CD4-positive, alpha-beta T cell (primary cell): ENCODE results near the gene ZDBF2. TPM values are rescaled to one million over a fixed set of nuclear protein-coding genes. Genes with fewer than 3 reads are reported as not detected.

Experiments
- ATAC-seq: fragments of 200-7000 bp; cut with Tn5 transposase; one replicate; pipeline ENCODE4 v1.10.0; 2022; ENCODE audit warnings: mild to moderate bottlenecking; ENCODE audit not compliant: poor library complexity
- CTCF ChIA-PET: fragments of 350-600 bp; sonication (Branson Sonifier 250); formaldehyde crosslinking; loops from one replicate; lab custom pipeline; 2021; ENCODE audit warnings: antibody characterized with exemption, inconsistent platforms; lab: Charles Lee
- POLR2A ChIA-PET: fragments of 350-600 bp; sonication (Branson Sonifier 250); formaldehyde crosslinking; loops from one replicate; lab custom pipeline; 2021; ENCODE audit warnings: antibody characterized with exemption, inconsistent platforms; lab: Charles Lee
- DNase-seq, 14 experiments: peaks; one replicate each; pipeline ENCODE4 v3.0.0-alpha.2; 2013 to 2020; ENCODE audit warnings: mixed read lengths in 2 of 14
- H3K27ac ChIP-seq, 2 donors: one replicate each; pipeline versions ENCODE4 v1.5.1 to v1.7.0; 2013; ENCODE audit warnings: low read length in 2 of 2, low read depth in 1 of 2, mild to moderate bottlenecking in 1 of 2
- H3K27me3 ChIP-seq, 2 experiments: 1 replicate in 1 of 2; 2 replicates in 1 of 2; pipeline versions ENCODE4 v1.6.1 to v1.7.0; 2013; ENCODE audit warnings: low read length in 2 of 2, control low read depth in 1 of 2, mild to moderate bottlenecking in 1 of 2, moderate library complexity in 1 of 2; ENCODE audit not compliant: insufficient read depth in 2 of 2, control insufficient read depth in 1 of 2
- H3K36me3 ChIP-seq: one replicate; pipeline ENCODE4 v1.6.1; 2013; ENCODE audit warnings: low read length, control low read depth; ENCODE audit not compliant: insufficient read depth
- H3K4me1 ChIP-seq: one replicate; pipeline ENCODE4 v1.6.1; 2013; ENCODE audit warnings: low read length, control low read depth; ENCODE audit not compliant: insufficient read depth
- H3K4me3 ChIP-seq: one replicate; pipeline ENCODE4 v1.5.1; 2013; ENCODE audit warnings: mild to moderate bottlenecking, low read length, moderate library complexity
- H3K9me3 ChIP-seq, 2 experiments: 1 replicate in 1 of 2; 2 replicates in 1 of 2; pipeline versions ENCODE4 v1.6.1 to v1.7.0; 2013; ENCODE audit warnings: low read length in 2 of 2, mild to moderate bottlenecking in 2 of 2, control low read depth in 1 of 2, moderate library complexity in 1 of 2; ENCODE audit not compliant: control insufficient read depth in 1 of 2, insufficient read depth in 1 of 2
- H3K27ac Mint-ChIP-seq: one replicate; pipeline ENCODE4 v1.8.0; 2020; ENCODE audit warnings: mixed read lengths
- H3K27me3 Mint-ChIP-seq: one replicate; pipeline ENCODE4 v1.8.0; 2021; ENCODE audit warnings: mixed read lengths
- H3K36me3 Mint-ChIP-seq: one replicate; pipeline ENCODE4 v1.8.0; 2021; ENCODE audit warnings: low read depth, mixed read lengths
- H3K4me1 Mint-ChIP-seq: one replicate; pipeline ENCODE4 v1.8.0; 2021; ENCODE audit warnings: low read depth, mixed read lengths
- H3K4me3 Mint-ChIP-seq: one replicate; pipeline ENCODE4 v1.8.0; 2020; ENCODE audit warnings: mild to moderate bottlenecking, mixed read lengths
- H3K9me3 Mint-ChIP-seq: one replicate; pipeline ENCODE4 v1.8.0; 2020; ENCODE audit warnings: mixed read lengths
- CTCF ChIP-seq: fragments of 200-600 bp; IDR thresholded peaks from one replicate; pipeline ENCODE4 v1.8.0; 2022; ENCODE audit warnings: antibody characterized with exemption, mild to moderate bottlenecking
- intact Hi-C, 2 experiments: fragments of 100-400 bp; cut with DNase I in 1 of 2; cut with micrococcal nuclease in 1 of 2; formaldehyde crosslinking; loops; one replicate each; pipeline versions ENCODE4 v1.15.1 to v1.9.0; 2023 to 2025; cut with DNase I, micrococcal nuclease
- total RNA-seq, 174 experiments: library from RNA in 2 of 174; stranded (reverse) in 2 of 174; gene quantifications; one replicate each; pipeline ENCODE4 v1.2.3 and lab custom pipeline; 2021 to 2026

ZDBF2 gene
- total RNA-seq, 2 experiments from 2014 or later, result 28.7 to 29.7 TPM

- CTCF ChIA-PET, result no interaction called here
- Histone ChIP-seq H3K27ac (no peak overlapping the region), H3K4me1 (peaks cover 3% of the 10 kb centered on the region), H3K9me3 (peaks cover 0 to 4% of the 10 kb centered on the region in 2 experiments), H3K4me3 (no peak overlapping the region), H3K36me3 (no peaks in the 10 kb centered on the region), H3K27me3 (peaks cover 70 to 78% of the 10 kb centered on the region in 2 experiments)
- Mint-ChIP-seq H3K27ac (no peak overlapping the region), H3K4me1 (no peaks in the 10 kb centered on the region), H3K9me3 (no peaks in the 10 kb centered on the region), H3K27me3 (peaks cover 82% of the 10 kb centered on the region), H3K4me3 (no peak overlapping the region), H3K36me3 (no peaks in the 10 kb centered on the region)
- no peak for DNase-seq
- no peak for TF ChIP-seq CTCF
- intact Hi-C loops, result no loop called here
- POLR2A ChIA-PET, result interaction anchor here (1.8 kb wide), 1 partner anchor 16 kb away, joined by 6 read pairs; no protein-coding TSS in a partner anchor
- no peak for ATAC-seq
These were observed 14.9 kb upstream of the ZDBF2 start for GRCh38 chr2:206259376-206260187.

GRCh38 chr2:206260188-206261012 is 14.1 kb upstream of the ZDBF2 start:
- Histone ChIP-seq H3K27me3 (peaks cover 70 to 73% of the 10 kb centered on the region in 2 experiments), H3K27ac (no peak overlapping the region), H3K4me3 (no peak overlapping the region), H3K36me3 (no peaks in the 10 kb centered on the region), H3K4me1 (peaks cover 3% of the 10 kb centered on the region), H3K9me3 (peaks cover 0 to 4% of the 10 kb centered on the region in 2 experiments)
- POLR2A ChIA-PET, result interaction anchor here (1.8 kb wide), 1 partner anchor 15 kb away, joined by 6 read pairs; no protein-coding TSS in a partner anchor
- H3K27ac Mint-ChIP-seq, result no peak overlapping the region
- H3K27me3 Mint-ChIP-seq, result peaks cover 82% of the 10 kb centered on the region
- peak in 1 of 14 experiments; percentile 28 for DNase-seq
- intact Hi-C loops, result no loop called here
- ATAC-seq, result peak; percentile 60
- no peaks in the 10 kb centered on the region for H3K9me3 Mint-ChIP-seq
- TF ChIP-seq CTCF, result no peak
- H3K36me3 Mint-ChIP-seq, result no peaks in the 10 kb centered on the region
- no peak overlapping the region for H3K4me3 Mint-ChIP-seq
- CTCF ChIA-PET, result no interaction called here
- H3K4me1 Mint-ChIP-seq, result no peaks in the 10 kb centered on the region

- peaks cover 88% of the 10 kb centered on the region for H3K27me3 Mint-ChIP-seq
- H3K36me3 ChIP-seq, result no peaks in the 10 kb centered on the region
- peaks cover 3% of the 10 kb centered on the region for H3K4me1 ChIP-seq
- H3K9me3 ChIP-seq, result no peaks in the 10 kb centered on the region
- no peak overlapping the region for H3K27ac Mint-ChIP-seq
- intact Hi-C loops, result no loop called here
- ATAC-seq (no peak), DNase-seq (no peak)
- peaks cover 59 to 73% of the 10 kb centered on the region in 2 experiments for H3K27me3 ChIP-seq
- TF ChIP-seq CTCF, result no peak
- no peak overlapping the region for H3K4me3 Mint-ChIP-seq
- H3K36me3 Mint-ChIP-seq, result no peaks in the 10 kb centered on the region
- ChIA-PET POLR2A (interaction anchor here (0.6 to 1.2 kb wide), 2 partner anchors 9 to 11 kb away, joined by 3 read pairs; no protein-coding TSS in a partner anchor), CTCF (no interaction called here)
- H3K4me3 ChIP-seq, result no peak overlapping the region
- no peaks in the 10 kb centered on the region for H3K9me3 Mint-ChIP-seq
- H3K27ac ChIP-seq, result no peak overlapping the region
- no peaks in the 10 kb centered on the region for H3K4me1 Mint-ChIP-seq
These were observed 10.4 kb upstream of the ZDBF2 start for GRCh38 chr2:206263959-206264603.
